ENCODE results near the gene SPDL1. TPM values are rescaled to one million over a fixed set of nuclear protein-coding genes. Genes with fewer than 3 reads are reported as not detected.
A peak's percentile ranks its signal among the peaks of the same experiment; 100 is the strongest.
"Not testable (repeated sequence)": the region's sequence is repeated elsewhere in the genome, so short reads cannot be mapped to it uniquely, and the experiment has no call there.

The SPDL1 gene
- polyA plus RNA-seq, 4 donors = 2.2 to 15.1 (median 9.7) TPM

DNA sequence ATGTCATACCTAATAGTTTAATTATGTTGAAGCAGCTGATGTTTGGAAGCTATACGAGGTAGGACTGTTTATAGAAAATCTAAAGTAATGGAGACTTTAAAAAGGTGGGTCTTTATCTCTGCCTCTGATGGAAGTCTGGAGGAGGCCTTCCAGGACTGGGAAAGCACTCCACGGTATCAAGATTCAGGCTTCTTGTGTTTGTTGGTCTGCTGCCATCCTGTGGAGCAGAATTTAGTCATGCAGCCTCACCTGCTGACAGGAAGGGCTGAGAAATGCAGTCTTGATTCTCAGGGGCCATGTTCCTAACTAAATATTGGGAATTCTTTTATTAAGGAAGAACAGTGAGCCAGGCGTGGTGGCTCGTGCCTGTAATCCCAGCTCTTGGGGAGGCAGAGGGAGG lies 15.9 kb downstream of the SPDL1 start:
- H3K4me3 ChIP-seq (ENCODE audit: low read depth in 1 of 3, low read length in 3 of 3) = no peak overlapping the region
- no peaks in the 10 kb centered on the region for H3K9me3 ChIP-seq (ENCODE audit: control insufficient read depth in 2 of 2, insufficient read depth in 1 of 2, low read depth in 1 of 2, low read length in 1 of 2)
- H3K27me3 ChIP-seq (ENCODE audit: control insufficient read depth in 3 of 3, insufficient read depth in 3 of 3, low read length in 3 of 3) = no peaks in the 10 kb centered on the region
- WGBS, 3 donors = 89 to 92% (median 92%) methylated on average over 4 of the region's 4 CpGs
- H3K36me3 ChIP-seq (ENCODE audit: control insufficient read depth in 3 of 3, insufficient read depth in 2 of 3, low read depth in 1 of 3, low read length in 3 of 3) = peaks cover 2 to 7% (median 6%) of the 10 kb centered on the region in 3 donors
- FAIRE-seq (no peak), DNase-seq (no peak)
- H3K27ac ChIP-seq (ENCODE audit: low read depth in 1 of 3, low read length in 2 of 3) = no peak overlapping the region
- no peaks in the 10 kb centered on the region for H3K4me1 ChIP-seq (ENCODE audit: control insufficient read depth in 3 of 3, insufficient read depth in 2 of 3, low read depth in 1 of 3, low read length in 2 of 3)

DNA sequence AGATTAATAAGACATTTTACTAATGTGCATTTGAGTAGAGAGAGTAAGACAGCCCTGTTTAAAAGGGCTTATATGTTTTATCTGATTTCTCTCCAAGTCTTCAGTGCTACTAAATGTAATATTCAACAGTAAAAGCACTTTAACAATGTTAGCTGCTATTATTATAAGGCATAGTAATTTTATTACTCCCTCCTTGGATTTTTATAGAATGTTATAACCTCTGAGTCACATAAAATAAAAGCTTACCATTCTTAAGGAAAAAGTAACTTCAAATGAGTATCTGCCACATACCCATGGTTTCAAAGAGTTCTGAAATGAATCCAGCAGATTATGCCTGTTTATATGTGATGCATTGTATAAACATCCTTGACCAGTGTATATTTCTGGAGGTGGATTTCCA lies 19.0 kb downstream of the SPDL1 start:
- Histone ChIP-seq H3K27me3 (ENCODE audit: control insufficient read depth in 3 of 3, insufficient read depth in 3 of 3, low read length in 3 of 3) (no peaks in the 10 kb centered on the region), H3K4me1 (ENCODE audit: control insufficient read depth in 3 of 3, insufficient read depth in 2 of 3, low read depth in 1 of 3, low read length in 2 of 3) (no peaks in the 10 kb centered on the region), H3K4me3 (ENCODE audit: low read depth in 1 of 3, low read length in 3 of 3) (no peak overlapping the region), H3K27ac (ENCODE audit: low read depth in 1 of 3, low read length in 2 of 3) (no peak overlapping the region), H3K9me3 (ENCODE audit: control insufficient read depth in 2 of 2, insufficient read depth in 1 of 2, low read depth in 1 of 2, low read length in 1 of 2) (no peaks in the 10 kb centered on the region), H3K36me3 (ENCODE audit: control insufficient read depth in 3 of 3, insufficient read depth in 2 of 3, low read depth in 1 of 3, low read length in 3 of 3) (peaks cover 2 to 10% (median 6%) of the 10 kb centered on the region in 3 donors)
- DNase-seq (no peak), FAIRE-seq (no peak)

DNA sequence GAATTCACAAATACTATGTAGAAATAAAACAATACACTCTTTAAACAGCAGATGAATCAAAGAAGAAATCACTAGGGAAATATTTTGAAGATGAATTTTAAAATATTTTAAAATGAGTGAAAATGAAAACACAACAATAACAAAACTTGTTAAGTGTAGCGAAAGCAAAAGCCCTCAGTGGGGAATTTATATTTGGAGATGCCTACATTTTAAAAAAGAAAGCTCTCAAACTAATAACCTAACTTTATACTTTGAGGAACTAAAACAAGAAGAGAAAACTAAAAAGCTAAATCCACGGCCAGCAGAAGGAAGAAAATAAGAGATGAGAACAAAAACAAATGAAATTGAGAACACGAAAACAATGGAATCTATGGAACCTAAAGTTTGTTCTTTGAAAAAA lies 22.7 kb downstream of the SPDL1 start:
- no peaks in the 10 kb centered on the region for H3K9me3 ChIP-seq (ENCODE audit: control insufficient read depth in 2 of 2, insufficient read depth in 1 of 2, low read depth in 1 of 2, low read length in 1 of 2)
- H3K4me3 ChIP-seq (ENCODE audit: low read depth in 1 of 3, low read length in 3 of 3) = no peak overlapping the region
- H3K4me1 ChIP-seq (ENCODE audit: control insufficient read depth in 3 of 3, insufficient read depth in 2 of 3, low read depth in 1 of 3, low read length in 2 of 3) = no peaks in the 10 kb centered on the region
- H3K36me3 ChIP-seq (ENCODE audit: control insufficient read depth in 3 of 3, insufficient read depth in 2 of 3, low read depth in 1 of 3, low read length in 3 of 3) = peaks cover 2 to 7% (median 4%) of the 10 kb centered on the region in 3 donors
- FAIRE-seq (peak; percentile 33), DNase-seq (no peak)
- 80 to 88% (median 85%) methylated on average over 3 of the region's 3 CpGs for WGBS, 3 donors
- H3K27ac ChIP-seq (ENCODE audit: low read depth in 1 of 3, low read length in 2 of 3) = no peak overlapping the region
- H3K27me3 ChIP-seq (ENCODE audit: control insufficient read depth in 3 of 3, insufficient read depth in 3 of 3, low read length in 3 of 3) = no peaks in the 10 kb centered on the region

DNA sequence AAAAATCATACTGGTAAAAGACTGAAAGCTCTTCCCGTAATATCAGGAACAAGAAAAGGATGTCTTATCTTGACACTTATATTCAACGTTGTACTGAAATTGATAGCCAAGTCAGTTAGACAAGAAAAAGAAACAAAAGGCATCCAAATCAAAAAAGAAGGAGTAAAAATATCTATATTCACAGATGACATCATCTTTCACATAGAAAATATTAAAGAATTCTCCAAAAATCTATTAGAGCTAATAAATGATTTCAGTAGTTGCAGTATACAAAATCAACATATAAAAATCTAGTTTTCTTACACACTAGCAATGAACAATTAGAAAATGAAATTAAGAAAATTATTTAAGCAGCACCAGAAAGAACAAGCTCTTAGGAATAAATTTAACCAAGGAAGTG lies 24.3 kb downstream of the SPDL1 start:
- H3K27ac ChIP-seq (ENCODE audit: low read depth in 1 of 3, low read length in 2 of 3) = no peak overlapping the region
- no peaks in the 10 kb centered on the region for H3K9me3 ChIP-seq (ENCODE audit: control insufficient read depth in 2 of 2, insufficient read depth in 1 of 2, low read depth in 1 of 2, low read length in 1 of 2)
- 79 to 88% (median 82%) methylated on average over 2 of the region's 2 CpGs for WGBS, 3 donors
- FAIRE-seq (no peak), DNase-seq (no peak)
- peaks cover 0 to 3% (median 0%) of the 10 kb centered on the region in 3 donors for H3K36me3 ChIP-seq (ENCODE audit: control insufficient read depth in 3 of 3, insufficient read depth in 2 of 3, low read depth in 1 of 3, low read length in 3 of 3)
- H3K4me3 ChIP-seq (ENCODE audit: low read depth in 1 of 3, low read length in 3 of 3) = no peak overlapping the region
- H3K4me1 ChIP-seq (ENCODE audit: control insufficient read depth in 3 of 3, insufficient read depth in 2 of 3, low read depth in 1 of 3, low read length in 2 of 3) = no peaks in the 10 kb centered on the region
- H3K27me3 ChIP-seq (ENCODE audit: control insufficient read depth in 3 of 3, insufficient read depth in 3 of 3, low read length in 3 of 3) = no peaks in the 10 kb centered on the region

DNA sequence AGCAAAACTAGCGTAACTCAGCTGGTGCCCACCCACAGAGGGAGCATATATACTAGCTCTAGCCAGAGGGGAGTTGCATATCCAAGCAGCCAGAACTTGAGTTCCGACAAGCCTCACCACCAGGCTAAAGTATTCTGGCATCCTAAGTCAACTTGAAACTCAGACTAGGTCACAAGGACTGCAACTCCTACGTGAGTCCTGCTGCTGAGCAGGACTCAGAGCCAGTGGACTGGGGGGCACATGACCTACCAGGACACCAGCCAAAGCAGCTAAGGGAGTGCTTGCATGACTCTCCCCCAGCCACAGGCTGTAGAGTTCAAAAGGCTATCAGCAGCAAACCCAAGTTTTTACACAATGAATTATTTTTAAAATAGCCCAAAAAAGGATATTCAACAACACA lies 26.1 kb downstream of the SPDL1 start:
- WGBS, 3 donors = 62 to 75% (median 74%) methylated on average over 3 of the region's 3 CpGs
- Histone ChIP-seq H3K4me1 (ENCODE audit: control insufficient read depth in 3 of 3, insufficient read depth in 2 of 3, low read depth in 1 of 3, low read length in 2 of 3) (no peaks in the 10 kb centered on the region), H3K4me3 (ENCODE audit: low read depth in 1 of 3, low read length in 3 of 3) (no peak overlapping the region), H3K9me3 (ENCODE audit: control insufficient read depth in 2 of 2, insufficient read depth in 1 of 2, low read depth in 1 of 2, low read length in 1 of 2) (no peaks in the 10 kb centered on the region), H3K36me3 (ENCODE audit: control insufficient read depth in 3 of 3, insufficient read depth in 2 of 3, low read depth in 1 of 3, low read length in 3 of 3) (peaks cover 0 to 2% (median 0%) of the 10 kb centered on the region in 3 donors), H3K27ac (ENCODE audit: low read depth in 1 of 3, low read length in 2 of 3) (no peak overlapping the region), H3K27me3 (ENCODE audit: control insufficient read depth in 3 of 3, insufficient read depth in 3 of 3, low read length in 3 of 3) (no peaks in the 10 kb centered on the region)
- FAIRE-seq = no peak
- DNase-seq = no peak

DNA sequence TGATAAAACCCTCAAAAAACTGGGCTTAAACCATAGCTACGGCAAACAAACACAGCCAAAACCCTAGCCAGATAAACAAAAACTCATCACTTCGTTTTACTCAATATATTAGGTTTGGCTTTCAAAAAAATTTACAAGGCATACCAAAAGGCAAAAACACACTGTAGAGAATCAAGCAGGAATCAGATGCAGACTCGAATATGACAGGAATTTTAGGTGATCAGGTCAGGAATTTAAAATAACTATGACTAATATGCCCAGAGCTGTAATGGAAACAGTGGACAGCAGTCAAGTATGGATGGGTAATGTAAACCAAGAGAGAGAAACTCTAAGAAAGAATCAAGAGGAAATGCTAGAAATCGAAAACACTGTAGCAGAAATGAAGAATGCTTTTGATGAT lies 27.0 kb downstream of the SPDL1 start:
- no peaks in the 10 kb centered on the region for H3K36me3 ChIP-seq (ENCODE audit: control insufficient read depth in 3 of 3, insufficient read depth in 2 of 3, low read depth in 1 of 3, low read length in 3 of 3)
- H3K27ac ChIP-seq (ENCODE audit: low read depth in 1 of 3, low read length in 2 of 3) = no peak overlapping the region
- no peak for DNase-seq

DNA sequence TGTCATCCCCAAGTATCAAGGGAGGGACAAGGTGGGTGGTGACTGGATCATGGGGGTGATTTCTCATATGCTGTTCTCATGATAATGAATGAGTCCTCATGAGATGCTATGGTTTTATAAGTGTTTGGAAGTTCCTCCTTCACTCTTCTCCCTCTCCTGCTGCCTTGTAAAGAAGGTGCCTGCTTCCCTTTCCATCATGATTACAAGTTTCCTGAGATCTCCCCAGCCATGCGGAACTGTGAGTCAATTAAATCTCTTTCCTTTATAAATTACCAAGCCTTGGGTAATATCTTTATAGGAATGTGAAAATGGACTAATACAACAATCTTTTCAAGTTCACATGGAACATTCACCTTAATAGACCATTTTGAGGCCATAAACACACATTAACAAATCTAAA lies 32.0 kb downstream of the SPDL1 start:
- no peaks in the 10 kb centered on the region for H3K27me3 ChIP-seq (ENCODE audit: control insufficient read depth in 3 of 3, insufficient read depth in 3 of 3, low read length in 3 of 3)

More for the DNA sequence above, 27.0 kb downstream of the SPDL1 start:
- FAIRE-seq = no peak
- Histone ChIP-seq H3K4me1 (ENCODE audit: control insufficient read depth in 3 of 3, insufficient read depth in 2 of 3, low read depth in 1 of 3, low read length in 2 of 3) (no peaks in the 10 kb centered on the region), H3K9me3 (ENCODE audit: control insufficient read depth in 2 of 2, insufficient read depth in 1 of 2, low read depth in 1 of 2, low read length in 1 of 2) (no peaks in the 10 kb centered on the region), H3K27me3 (ENCODE audit: control insufficient read depth in 3 of 3, insufficient read depth in 3 of 3, low read length in 3 of 3) (no peaks in the 10 kb centered on the region), H3K4me3 (ENCODE audit: low read depth in 1 of 3, low read length in 3 of 3) (no peak overlapping the region)
- WGBS, 3 donors = 73 to 78% (median 78%) methylated on average over 4 of the region's 4 CpGs

DNA sequence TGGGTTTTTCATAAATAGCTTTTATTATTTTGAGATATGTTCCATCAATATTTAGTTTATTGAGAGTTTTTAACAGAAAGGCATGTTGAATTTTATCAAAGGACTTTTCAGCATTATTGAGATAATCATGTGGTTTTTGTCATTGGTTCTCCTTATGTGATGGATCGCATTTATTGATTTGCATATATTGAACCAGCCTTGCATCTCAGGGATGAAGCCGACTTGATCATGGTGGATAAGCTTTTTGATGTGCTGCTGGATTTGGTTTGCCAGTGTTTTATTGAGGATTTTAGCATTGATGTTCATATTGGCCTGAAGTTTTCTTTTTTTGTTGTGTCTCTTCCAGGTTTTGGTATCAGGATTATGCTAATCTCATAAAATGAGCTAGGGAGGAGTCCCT lies 40.7 kb downstream of the SPDL1 start:
- not testable (repeated sequence) for H3K36me3 ChIP-seq (ENCODE audit: control insufficient read depth in 3 of 3, insufficient read depth in 2 of 3, low read depth in 1 of 3, low read length in 3 of 3); DNase-seq; H3K4me1 ChIP-seq (ENCODE audit: control insufficient read depth in 3 of 3, insufficient read depth in 2 of 3, low read depth in 1 of 3, low read length in 2 of 3); H3K4me3 ChIP-seq (ENCODE audit: low read depth in 1 of 3, low read length in 3 of 3); FAIRE-seq; H3K9me3 ChIP-seq (ENCODE audit: control insufficient read depth in 2 of 2, insufficient read depth in 1 of 2, low read depth in 1 of 2, low read length in 1 of 2); H3K27me3 ChIP-seq (ENCODE audit: control insufficient read depth in 3 of 3, insufficient read depth in 3 of 3, low read length in 3 of 3); H3K27ac ChIP-seq (ENCODE audit: low read depth in 1 of 3, low read length in 2 of 3)
- 91 to 92% (median 91%) methylated on average over 2 of the region's 2 CpGs for WGBS, 3 donors

More for the DNA sequence above, 32.0 kb downstream of the SPDL1 start:
- FAIRE-seq (no peak), DNase-seq (no peak)
- no peak overlapping the region for H3K27ac ChIP-seq (ENCODE audit: low read depth in 1 of 3, low read length in 2 of 3)
- no peaks in the 10 kb centered on the region for H3K9me3 ChIP-seq (ENCODE audit: control insufficient read depth in 2 of 2, insufficient read depth in 1 of 2, low read depth in 1 of 2, low read length in 1 of 2)
- H3K36me3 ChIP-seq (ENCODE audit: control insufficient read depth in 3 of 3, insufficient read depth in 2 of 3, low read depth in 1 of 3, low read length in 3 of 3) = no peaks in the 10 kb centered on the region
- WGBS, 3 donors = 81 to 86% (median 86%) methylated on average over 1 of the region's 1 CpG
- H3K4me1 ChIP-seq (ENCODE audit: control insufficient read depth in 3 of 3, insufficient read depth in 2 of 3, low read depth in 1 of 3, low read length in 2 of 3) = no peaks in the 10 kb centered on the region
- no peak overlapping the region for H3K4me3 ChIP-seq (ENCODE audit: low read depth in 1 of 3, low read length in 3 of 3)

DNA sequence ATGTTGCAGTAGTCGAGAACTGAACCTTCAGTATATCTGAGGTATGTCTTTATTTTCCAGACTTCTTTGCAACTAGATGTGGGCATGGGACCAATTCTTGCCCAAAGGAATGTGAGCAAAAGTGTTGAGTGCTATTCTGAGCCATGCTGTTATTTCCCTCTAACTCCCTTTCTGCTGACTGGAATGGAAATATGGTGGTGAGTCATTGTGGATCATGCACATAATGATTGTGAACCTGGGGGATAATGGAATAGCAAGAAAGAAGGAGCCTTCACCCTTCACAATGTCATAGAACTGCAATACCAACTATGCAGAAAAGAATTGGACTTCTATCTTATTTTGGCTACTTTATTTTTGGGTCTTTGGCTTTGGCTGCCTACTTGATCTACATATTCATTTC lies 43.2 kb downstream of the SPDL1 start:
- no peak for DNase-seq
- Histone ChIP-seq H3K4me1 (ENCODE audit: control insufficient read depth in 3 of 3, insufficient read depth in 2 of 3, low read depth in 1 of 3, low read length in 2 of 3) (no peaks in the 10 kb centered on the region), H3K27me3 (ENCODE audit: control insufficient read depth in 3 of 3, insufficient read depth in 3 of 3, low read length in 3 of 3) (no peaks in the 10 kb centered on the region), H3K4me3 (ENCODE audit: low read depth in 1 of 3, low read length in 3 of 3) (no peak overlapping the region), H3K36me3 (ENCODE audit: control insufficient read depth in 3 of 3, insufficient read depth in 2 of 3, low read depth in 1 of 3, low read length in 3 of 3) (no peaks in the 10 kb centered on the region), H3K9me3 (ENCODE audit: control insufficient read depth in 2 of 2, insufficient read depth in 1 of 2, low read depth in 1 of 2, low read length in 1 of 2) (no peaks in the 10 kb centered on the region), H3K27ac (ENCODE audit: low read depth in 1 of 3, low read length in 2 of 3) (no peak overlapping the region)
- 83 to 94% (median 89%) methylated on average over 1 of the region's 1 CpG for WGBS, 3 donors
- no peak for FAIRE-seq
